Activated CD4-positive, alpha-beta T cell treated with anti-CD3 and anti-CD28 coated beads, Interleukin-2, Interleukin-4, amounts not matched to agents 100 ng/mL and 50 ng/mL, durations not matched to agents 16 hours and 8 hours (primary cell): ENCODE data around the gene PBX1.

Source experiments
- DNase-seq: peaks from one replicate; pipeline ENCODE4 v3.0.0-alpha.2; 2020; ENCODE audit warnings: low spot score

Gene PBX1

DNA sequence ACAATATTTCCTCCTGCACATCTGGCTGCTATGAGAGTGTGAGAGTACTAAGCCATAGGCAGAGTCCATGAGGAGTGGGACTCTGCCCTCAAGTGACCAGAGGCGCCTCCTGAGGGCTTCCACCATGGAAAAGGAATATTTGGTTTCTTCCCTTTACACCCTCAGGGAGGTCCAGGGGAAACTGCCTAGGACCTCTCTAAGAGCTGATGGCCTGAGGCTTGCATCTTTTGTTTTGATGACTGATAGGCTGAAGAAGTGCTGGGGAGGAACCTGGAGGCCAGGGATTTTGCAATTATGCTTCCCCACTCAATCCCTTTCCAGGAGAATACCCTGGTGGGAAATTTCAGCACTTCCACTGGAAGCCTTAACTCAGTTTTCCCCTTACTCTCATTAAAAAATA lies 111.0 kb downstream of the PBX1 start:
- DNase-seq = no peak

GRCh38 chr1:164670786-164671185 lies 111.8 kb downstream of the PBX1 start:
- no peak for DNase-seq

- DNase-seq = no peak
Observed at GRCh38 chr1:164671323-164671965, 112.5 kb downstream of the PBX1 start.

DNA sequence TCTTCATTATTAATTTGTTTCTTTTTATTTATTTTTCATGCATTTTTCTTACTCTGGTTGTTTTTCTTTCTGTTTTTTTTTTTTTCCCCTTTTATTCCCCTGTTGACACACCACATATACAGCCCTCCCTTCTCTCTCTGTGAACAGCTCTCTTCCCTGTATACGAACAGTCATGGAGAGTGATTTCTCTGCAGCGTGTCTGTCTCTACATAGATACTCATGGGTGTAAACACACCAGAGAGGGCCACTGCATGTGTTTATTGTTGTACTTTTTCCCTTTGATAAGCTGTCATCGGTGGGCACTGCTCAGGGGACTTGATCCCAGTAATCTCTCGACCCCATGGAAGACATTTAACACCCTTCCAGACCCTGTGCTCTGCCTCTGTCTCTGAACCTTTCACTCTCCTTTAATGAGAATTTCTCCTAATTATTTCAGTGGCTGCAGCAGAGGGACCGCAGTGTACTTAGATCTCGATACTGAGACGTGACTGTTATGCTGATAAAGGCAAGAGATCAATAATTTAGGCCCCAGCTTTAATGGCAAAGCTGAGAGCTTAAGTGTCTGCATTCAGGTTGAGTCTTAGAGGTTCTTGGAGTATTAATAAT lies 113.1 kb downstream of the PBX1 start:
- DNase-seq = no peak

- DNase-seq = no peak
Observed at GRCh38 chr1:164672588-164672987, 113.6 kb downstream of the PBX1 start.

- DNase-seq = no peak
Observed at GRCh38 chr1:164673584-164674214, 114.7 kb downstream of the PBX1 start.

- no peak for DNase-seq
Observed at GRCh38 chr1:164675342-164675904, 116.4 kb downstream of the PBX1 start.

- DNase-seq = no peak
Observed at GRCh38 chr1:164678136-164678700, 119.2 kb downstream of the PBX1 start.

DNA sequence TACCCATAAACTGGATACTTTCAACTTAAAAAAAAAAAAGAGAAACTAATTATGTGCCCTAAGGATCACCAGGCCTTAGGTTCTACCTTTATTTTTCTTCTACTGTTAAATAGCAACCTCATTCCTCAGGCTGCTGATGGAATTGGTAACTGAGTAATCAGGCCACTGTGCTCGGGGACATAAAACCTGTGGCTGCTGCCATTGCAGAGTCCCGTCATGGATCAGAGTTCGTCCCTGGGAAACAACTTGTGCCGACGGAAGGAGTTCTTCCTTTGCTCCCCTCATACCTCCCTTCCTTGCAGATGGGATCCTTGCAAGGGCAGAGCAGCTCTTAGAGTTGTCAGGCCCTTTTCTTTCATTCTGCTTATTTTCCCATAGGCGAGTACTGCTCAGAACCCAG lies 123.6 kb downstream of the PBX1 start:
- no peak for DNase-seq

DNA sequence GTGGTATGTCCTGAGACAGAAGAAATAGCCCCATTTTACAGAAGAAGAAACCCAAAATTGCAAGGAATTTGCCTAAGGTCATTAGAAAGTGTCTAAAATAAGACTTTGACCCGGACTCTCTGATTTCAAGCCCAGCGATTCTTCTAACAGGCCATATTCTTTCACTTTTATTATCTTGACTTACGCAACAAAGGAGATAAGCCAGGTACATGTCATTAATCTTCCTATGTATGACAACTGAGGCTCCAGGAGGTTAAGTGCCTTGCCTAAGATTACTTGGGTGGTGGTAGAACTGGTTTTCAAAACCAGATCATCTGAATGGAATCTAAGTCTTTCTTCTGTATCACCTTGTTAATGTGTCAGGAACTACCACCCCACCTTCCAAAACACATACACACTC lies 124.3 kb downstream of the PBX1 start:
- DNase-seq = no peak

- DNase-seq = no peak
Observed at GRCh38 chr1:164685266-164686035, 126.5 kb downstream of the PBX1 start.

GRCh38 chr1:164687777-164688176 lies 128.8 kb downstream of the PBX1 start:
- DNase-seq = no peak

DNA sequence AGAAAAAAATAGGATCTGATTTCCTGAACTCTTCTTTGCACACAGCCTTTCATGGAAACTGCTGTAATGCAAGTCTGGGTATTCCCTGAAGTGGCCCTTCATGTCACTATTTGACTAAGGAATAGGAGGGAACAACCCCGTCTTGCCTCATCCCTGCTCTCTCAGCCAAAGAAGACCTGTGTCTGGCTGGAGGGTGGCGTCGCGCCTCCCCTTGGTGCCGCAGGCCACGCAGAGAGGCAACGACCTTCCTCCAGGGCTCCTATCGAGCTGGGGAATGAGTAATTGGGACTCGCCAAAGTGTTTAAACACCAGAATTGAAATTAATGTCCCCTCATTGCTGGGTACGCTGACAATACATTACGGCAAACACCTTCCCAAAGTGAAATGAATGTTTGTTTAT lies 129.8 kb downstream of the PBX1 start:
- DNase-seq = no peak

GRCh38 chr1:164689672-164690511 lies 130.9 kb downstream of the PBX1 start:
- no peak for DNase-seq

- no peak for DNase-seq
Observed at GRCh38 chr1:164692420-164692819, 133.4 kb downstream of the PBX1 start.

DNA sequence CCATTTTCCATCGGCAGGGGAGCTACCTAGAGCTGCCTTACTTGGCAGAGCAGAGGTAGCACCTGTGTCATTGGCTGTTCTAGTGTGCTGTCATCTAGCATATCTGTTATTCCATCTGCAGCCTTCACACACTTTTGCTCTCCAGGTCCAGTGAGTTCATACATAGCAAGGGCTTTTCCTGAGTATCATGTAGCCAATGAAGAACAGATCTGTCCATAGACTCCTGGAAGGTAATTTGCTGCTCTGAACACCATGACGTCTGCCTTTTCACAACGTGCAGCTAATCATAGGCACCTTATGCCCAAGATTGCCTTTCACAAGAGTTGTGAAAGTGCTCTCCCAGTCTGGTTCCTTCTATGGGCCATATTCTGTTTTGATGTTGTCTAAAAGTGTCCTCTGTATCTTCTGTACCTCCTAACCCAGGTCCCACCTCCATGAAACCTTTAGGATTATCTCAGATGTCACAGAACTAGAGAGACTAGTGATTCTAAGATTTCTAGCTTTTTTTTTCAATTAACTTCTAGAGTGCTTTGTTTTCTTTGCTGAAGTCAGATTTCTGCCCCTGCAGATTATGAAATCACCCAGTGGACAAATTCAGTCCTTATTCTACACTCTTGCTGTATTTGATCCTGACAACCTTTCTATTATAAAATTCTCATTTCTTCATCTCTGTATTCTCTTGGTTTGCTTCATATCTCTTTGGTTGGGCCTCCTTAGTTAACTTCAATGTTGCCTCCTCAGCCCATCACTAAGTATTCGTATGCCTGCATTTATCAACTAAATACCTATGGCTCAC lies 134.8 kb downstream of the PBX1 start:
- no peak for DNase-seq

GRCh38 chr1:164694505-164694904 lies 135.5 kb downstream of the PBX1 start:
- DNase-seq = no peak

DNA sequence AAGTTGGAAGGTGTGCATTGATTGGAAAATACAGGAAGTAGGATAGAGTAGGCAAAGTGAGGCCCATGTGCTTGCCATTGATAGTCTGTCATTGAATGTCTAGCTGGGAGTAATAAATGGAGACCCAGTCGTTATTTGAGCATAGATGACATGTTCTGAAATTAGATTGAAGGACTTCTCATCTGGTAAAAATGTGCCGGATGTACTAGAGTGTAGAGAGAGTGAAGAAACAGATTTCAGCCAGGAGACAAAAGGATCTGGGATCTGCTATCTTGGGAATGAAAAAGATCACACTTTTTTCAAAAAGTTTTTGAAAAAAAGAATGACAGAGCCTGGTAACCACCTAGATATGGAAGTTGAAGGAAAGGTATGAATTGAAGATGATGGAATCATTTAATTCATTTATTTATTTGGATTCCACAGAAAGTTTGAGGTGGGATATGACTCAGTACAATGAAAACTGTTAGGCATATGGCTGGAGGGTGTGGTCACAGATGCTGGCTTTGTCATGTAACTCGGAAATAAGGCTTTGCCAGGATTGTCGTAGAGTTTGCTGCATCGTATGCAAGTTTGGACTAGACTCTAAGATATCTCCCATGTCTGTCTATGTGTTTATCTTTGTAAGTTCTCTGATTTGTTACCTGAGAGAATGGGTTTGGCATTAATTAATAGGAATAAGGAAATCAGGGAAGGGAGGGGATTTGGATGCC lies 137.1 kb downstream of the PBX1 start:
- DNase-seq = no peak

GRCh38 chr1:164699815-164700491 lies 141.0 kb downstream of the PBX1 start:
- DNase-seq = no peak
